Jurkat, Clone E6-1 (cell line): Measurements from ENCODE around the gene PPP2R2C.

Experiments
- DNase-seq: peaks from one replicate; pipeline ENCODE4 v3.0.0-alpha.2; 2011; ENCODE audit warnings: low read depth, low spot score
- H3K4me3 ChIP-seq: 2 replicates; pipeline ENCODE4 v1.5.1; 2011; ENCODE audit warnings: mild to moderate bottlenecking, low read length, control low read depth, moderate library complexity

The PPP2R2C gene

GRCh38 chr4:6291784-6292297 lies 180.6 kb downstream of the PPP2R2C start:
- no peak for DNase-seq
- H3K4me3 ChIP-seq, result no peak overlapping the region

- H3K4me3 ChIP-seq, result no peak overlapping the region
These were observed 181.5 kb downstream of the PPP2R2C start for GRCh38 chr4:6290769-6291547.

GRCh38 chr4:6290256-6290655 lies 182.2 kb downstream of the PPP2R2C start:
- no peak overlapping the region for H3K4me3 ChIP-seq
- no peak for DNase-seq

More at GRCh38 chr4:6290769-6291547, 181.5 kb downstream of the PPP2R2C start:
- no peak for DNase-seq

DNA sequence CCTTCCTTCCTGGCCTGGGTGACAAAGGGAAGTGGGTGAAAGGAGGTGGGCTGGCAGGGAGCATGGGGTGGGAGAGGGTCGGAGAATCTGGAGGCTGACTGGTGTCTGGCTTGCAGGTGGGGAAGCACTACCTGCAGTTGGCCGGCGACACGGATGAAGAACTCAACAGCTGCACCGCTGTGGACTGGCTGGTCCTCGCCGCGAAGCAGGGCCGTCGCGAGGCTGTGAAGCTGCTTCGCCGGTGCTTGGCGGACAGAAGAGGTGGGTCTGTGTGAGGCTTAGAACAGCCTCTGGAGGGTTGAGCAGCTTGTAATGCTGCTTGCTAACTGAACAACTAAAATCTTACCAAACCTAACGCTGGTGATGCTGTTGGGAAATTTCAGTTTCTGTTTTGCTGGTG lies 183.5 kb downstream of the PPP2R2C start:
- no peak overlapping the region for H3K4me3 ChIP-seq
- no peak for DNase-seq

DNA sequence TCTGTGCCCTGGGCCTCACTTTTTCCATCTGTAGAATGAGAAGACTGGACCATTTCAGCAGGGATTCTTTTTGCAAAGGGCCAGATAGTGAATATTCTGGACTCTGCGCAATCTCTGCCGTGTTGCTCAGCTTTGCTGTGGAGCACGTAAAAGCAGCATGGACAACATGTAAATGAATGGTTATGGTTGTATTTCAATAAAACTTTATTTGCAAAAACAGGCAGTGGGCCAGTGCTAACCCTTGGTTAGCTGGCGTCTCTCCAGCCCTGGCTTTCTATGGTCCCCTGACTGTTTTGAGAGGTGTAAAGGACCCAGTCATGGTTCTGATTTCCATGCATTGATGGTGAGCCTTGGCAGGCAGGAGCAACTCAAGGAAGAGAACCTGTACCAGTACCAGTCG lies 184.1 kb downstream of the PPP2R2C start:
- no peak for DNase-seq
- H3K4me3 ChIP-seq, result no peak overlapping the region

DNA sequence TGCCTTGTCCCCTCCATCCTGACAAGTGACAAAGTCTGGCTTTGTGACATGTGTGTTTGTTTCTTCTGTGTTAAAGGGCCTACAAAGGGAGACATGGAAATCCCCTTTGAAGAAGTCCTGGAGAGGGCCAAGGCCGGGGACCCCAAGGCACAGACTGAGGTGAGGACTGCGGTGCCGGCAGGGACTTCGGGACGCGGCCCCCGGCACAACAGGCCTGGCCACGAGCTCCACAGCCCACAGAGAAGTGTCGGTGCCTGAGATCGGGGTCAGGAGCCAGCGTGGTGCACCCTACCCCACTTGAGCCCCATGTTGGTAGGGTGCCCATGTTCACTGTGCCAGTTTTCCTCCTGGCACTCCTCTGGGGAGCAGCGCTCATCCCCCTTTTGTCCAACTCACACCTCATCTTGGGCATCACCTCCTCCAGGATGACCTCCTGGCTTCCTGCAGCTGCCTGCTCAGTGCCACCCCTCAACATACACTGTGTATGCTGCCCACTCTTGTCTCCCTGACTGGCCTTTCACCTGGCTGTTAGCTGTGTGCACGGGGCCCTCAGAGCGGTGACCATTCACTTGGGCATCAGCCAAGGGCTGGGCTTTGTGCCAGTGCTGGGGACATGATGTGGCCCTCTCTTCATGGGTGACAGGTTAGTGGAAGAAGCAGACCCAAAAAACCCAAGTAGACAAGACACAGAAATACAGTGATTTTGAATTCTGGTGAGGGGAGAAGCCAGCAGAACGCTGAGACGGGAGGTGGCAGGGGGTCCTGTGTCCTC lies 185.2 kb downstream of the PPP2R2C start:
- no peak overlapping the region for H3K4me3 ChIP-seq
- no peak for DNase-seq

DNA sequence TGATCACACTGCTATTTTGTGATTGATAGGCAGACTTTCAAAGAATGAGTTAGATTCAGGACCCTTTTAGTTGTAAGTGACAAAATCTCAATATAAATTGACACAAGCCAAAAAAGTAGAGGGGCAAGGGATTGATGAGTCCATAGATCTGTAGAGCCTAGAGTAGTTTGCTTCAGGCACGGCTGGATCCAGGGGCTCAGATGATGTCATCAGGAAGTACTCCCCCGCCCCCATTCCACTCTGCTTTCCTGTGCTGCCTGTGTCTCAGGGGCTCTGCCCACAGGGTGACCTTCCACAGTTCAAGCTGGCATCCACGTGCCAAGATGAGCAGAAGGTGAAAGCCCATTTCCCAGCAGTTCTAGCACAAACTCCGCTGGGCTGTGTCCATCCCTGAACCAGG lies 189.1 kb downstream of the PPP2R2C start:
- no peak overlapping the region for H3K4me3 ChIP-seq
- DNase-seq, result no peak

GRCh38 chr4:6282314-6282771 lies 190.1 kb downstream of the PPP2R2C start:
- no peak for DNase-seq

GRCh38 chr4:6281436-6282313 lies 190.7 kb downstream of the PPP2R2C start:
- no peak overlapping the region for H3K4me3 ChIP-seq
- no peak for DNase-seq

More at GRCh38 chr4:6282314-6282771, 190.1 kb downstream of the PPP2R2C start:
- no peak overlapping the region for H3K4me3 ChIP-seq

DNA sequence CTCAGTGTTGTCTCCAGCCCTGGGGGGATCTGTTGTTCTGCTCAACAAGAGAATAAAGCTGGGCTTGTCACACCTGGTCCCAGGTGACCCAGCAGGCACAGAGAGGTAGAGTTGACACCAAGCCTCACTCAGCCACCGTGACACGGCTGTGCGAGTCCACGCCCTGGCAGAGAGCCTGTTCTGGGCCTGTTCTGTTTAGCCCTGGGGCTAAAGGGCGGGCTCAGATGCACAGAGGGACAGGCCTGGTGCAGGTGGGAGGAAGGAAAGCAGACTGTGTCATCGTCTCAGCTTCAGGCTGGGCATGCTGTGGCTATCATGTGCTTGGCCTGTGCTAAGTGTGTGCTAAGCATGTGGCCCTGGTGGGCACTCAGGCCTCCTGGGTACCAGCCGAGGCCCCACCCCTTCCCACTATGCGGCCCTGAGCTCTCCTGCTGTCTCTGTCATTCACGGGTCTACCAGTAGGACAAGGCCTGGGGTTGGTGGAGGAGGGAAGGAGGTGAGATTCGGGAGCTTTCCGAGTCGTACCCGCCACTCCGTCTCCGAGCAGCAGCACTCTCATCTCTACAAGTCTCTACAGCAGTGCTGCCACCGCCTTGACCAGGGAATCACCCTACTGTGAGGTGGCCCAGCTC lies 191.9 kb downstream of the PPP2R2C start:
- DNase-seq, result no peak
- H3K4me3 ChIP-seq, result no peak overlapping the region

DNA sequence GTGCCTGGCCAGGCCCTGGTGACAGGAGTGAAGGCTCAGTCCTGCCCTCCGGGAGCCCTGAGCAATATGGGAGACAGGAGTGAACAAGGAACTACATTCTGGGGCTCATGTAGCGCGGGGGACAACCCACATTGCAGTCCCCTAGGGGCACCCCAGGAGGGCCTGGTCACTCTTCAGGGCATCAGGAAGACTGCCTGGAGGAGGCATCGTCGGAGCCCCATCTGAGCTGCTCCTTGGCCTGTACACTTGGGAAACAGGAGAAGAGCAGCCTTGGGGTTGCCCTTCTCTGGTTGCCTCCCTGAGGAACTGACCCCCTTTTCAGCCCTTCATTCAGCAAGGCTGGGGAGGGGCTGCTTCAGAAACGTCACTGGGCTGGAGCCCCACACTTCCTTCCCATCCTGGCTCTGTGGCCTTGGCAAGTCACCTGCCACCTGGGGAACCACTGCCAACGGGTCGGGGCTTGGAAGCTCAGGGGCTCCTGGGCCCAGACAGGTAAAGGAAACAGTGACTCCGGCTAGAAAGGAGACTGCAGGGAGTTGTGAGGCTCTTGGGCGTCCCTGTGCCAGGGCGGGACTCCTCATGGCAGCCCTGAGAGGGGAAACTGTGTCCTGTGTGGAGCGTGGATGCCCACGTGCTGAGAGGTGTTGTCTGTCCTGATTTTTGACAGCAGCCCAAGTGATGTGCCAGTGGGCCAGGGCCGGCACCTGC lies 192.7 kb downstream of the PPP2R2C start:
- no peak for DNase-seq

GRCh38 chr4:6278801-6279197 lies 193.6 kb downstream of the PPP2R2C start:
- peak; percentile 81 for DNase-seq
- no peak overlapping the region for H3K4me3 ChIP-seq

More for the DNA sequence above, 192.7 kb downstream of the PPP2R2C start:
- no peak overlapping the region for H3K4me3 ChIP-seq

DNA sequence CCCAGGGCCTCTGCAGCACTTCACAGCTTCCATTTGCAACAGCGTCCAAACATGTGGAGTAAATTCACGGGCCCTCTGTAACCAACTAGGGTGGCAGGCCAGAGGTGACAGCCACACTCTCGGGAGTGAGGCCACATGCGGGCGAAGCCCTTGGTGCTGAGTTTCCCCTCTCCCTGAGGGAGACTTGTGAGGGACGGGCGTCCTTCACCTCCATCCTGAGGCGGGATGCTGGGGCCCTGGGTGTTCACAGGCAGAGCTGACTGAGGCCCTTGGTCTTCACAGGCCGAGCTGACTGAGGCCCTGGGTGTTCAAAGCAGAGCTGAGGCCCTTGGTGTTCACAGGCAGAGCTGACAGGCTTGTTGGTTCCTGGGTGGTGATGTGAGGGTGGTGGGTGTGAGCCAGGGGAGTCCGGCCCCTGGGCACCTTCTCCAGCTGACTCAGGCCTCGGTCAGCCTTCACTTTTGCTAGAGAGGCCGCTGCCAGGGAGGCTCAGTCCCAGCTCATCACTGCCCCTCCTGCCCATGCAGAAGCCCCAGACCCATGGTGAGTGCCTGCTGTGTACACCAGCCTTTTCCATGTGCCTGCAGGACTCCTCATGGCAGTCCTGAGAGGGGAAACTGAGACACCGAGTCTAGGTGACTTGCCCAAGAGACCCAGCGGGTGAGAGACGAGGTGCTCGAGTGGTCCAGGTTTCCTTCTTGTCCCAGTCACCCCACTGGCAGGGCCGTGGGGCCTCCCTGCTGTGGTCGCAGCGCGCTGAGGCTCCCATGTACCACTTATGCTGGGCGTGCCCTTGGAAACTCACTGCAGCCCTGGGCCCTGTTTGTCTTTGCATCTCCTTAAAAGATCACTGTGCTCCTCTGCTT lies 194.2 kb downstream of the PPP2R2C start:
- H3K4me3 ChIP-seq, result no peak overlapping the region

GRCh38 chr4:6277139-6277802 lies 195.1 kb downstream of the PPP2R2C start:
- DNase-seq, result no peak
- no peak overlapping the region for H3K4me3 ChIP-seq

More for the DNA sequence above, 194.2 kb downstream of the PPP2R2C start:
- no peak for DNase-seq

DNA sequence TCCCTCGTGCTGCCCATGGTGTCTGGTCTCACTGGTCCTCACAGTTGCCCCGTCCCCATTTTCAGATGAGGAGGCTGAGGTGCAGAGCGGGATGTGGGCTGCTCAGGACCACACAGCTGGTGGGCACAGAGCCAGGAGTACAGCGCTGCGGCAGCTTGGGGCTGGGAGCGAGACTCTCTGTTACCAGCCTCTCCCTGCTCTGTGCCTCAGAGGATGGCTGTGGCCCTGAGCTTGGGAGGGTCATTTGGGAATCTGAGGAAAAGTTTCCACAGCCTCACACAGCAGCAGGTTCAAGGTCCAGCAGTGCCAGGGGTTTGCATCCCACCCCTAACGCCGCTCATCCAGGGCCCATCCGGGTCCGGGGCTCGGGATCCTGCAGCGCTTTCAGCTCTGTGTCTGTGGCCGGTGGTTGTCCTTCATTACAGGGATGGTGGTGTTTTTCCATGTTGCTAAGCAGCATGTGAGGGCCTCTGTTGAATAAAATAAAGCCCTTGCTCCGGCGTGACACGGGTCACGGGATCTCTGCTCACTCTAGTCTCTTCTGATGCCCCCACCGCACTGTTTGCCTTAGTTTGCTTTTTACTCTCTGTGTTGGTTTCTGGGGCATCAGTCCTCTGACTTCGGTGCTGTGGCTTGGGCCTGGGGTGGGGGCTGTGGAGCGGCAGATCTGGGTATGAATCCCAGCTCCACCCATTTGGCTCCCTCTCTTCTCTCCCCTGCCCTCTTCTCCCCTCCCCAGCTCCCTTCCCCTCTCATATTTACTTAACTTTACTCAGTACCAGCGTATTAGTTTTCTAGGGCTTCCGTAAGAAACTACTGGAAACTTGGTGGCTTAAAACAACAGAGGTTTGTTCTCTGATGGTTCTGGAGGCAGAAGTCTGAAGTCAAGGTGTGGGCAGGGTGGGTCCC lies 196.3 kb downstream of the PPP2R2C start:
- no peak for DNase-seq
- no peak overlapping the region for H3K4me3 ChIP-seq

- no peak overlapping the region for H3K4me3 ChIP-seq
- no peak for DNase-seq
These were observed 197.1 kb downstream of the PPP2R2C start for GRCh38 chr4:6275351-6275750.
